C4-2B (cell line): ENCODE measurements around the gene B4GALT5.

Experiments used
- ZFX ChIP-seq: fragments of 450-650 bp; IDR thresholded peaks from 2 replicates; pipeline ENCODE4 v1.6.1; 2017
- TF ChIP-seq, protein P1 (sequence below): fragments of 450-650 bp; conservative IDR thresholded peaks from 2 replicates; pipeline ENCODE4 v1.5.1; 2017; ENCODE audit warnings: mild to moderate bottlenecking

GRCh38 chr20:49724408-49725223 lies 10.9 kb upstream of the B4GALT5 start:
- TF ChIP-seq, protein P1, sequence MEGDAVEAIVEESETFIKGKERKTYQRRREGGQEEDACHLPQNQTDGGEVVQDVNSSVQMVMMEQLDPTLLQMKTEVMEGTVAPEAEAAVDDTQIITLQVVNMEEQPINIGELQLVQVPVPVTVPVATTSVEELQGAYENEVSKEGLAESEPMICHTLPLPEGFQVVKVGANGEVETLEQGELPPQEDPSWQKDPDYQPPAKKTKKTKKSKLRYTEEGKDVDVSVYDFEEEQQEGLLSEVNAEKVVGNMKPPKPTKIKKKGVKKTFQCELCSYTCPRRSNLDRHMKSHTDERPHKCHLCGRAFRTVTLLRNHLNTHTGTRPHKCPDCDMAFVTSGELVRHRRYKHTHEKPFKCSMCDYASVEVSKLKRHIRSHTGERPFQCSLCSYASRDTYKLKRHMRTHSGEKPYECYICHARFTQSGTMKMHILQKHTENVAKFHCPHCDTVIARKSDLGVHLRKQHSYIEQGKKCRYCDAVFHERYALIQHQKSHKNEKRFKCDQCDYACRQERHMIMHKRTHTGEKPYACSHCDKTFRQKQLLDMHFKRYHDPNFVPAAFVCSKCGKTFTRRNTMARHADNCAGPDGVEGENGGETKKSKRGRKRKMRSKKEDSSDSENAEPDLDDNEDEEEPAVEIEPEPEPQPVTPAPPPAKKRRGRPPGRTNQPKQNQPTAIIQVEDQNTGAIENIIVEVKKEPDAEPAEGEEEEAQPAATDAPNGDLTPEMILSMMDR, result no peak
- no peak for TF ChIP-seq ZFX
